ENCODE results near the gene FLACC1. TPM values are rescaled to one million over a fixed set of nuclear protein-coding genes. Genes with fewer than 3 reads are reported as not detected.
"Not testable (repeated sequence)": the region's sequence is repeated elsewhere in the genome, so short reads cannot be mapped to it uniquely, and the experiment has no call there.

FLACC1 gene
- total RNA-seq, 1 donor = 1.3 TPM

DNA sequence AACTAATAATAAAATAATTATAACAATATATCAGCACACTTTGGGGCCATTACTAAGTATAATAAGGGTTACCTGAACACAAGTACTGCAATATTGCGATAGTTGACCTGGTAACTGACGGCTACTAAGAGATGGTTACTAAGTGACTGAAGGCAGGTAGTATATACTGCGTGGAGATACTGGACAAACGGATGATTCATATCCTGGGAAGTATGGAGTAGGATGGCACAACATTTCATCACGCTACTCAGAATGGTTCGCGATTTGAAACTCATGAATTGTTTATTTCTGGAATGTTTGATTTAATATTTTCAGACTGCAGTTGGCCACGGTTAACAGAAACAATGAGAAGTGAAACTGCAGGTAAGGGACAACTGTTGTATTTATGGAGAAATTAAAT lies 39.5 kb upstream of the FLACC1 start:
- H3K4me3 ChIP-seq (ENCODE audit: low read depth, low read length) = no peak overlapping the region
- TF ChIP-seq, protein P1, sequence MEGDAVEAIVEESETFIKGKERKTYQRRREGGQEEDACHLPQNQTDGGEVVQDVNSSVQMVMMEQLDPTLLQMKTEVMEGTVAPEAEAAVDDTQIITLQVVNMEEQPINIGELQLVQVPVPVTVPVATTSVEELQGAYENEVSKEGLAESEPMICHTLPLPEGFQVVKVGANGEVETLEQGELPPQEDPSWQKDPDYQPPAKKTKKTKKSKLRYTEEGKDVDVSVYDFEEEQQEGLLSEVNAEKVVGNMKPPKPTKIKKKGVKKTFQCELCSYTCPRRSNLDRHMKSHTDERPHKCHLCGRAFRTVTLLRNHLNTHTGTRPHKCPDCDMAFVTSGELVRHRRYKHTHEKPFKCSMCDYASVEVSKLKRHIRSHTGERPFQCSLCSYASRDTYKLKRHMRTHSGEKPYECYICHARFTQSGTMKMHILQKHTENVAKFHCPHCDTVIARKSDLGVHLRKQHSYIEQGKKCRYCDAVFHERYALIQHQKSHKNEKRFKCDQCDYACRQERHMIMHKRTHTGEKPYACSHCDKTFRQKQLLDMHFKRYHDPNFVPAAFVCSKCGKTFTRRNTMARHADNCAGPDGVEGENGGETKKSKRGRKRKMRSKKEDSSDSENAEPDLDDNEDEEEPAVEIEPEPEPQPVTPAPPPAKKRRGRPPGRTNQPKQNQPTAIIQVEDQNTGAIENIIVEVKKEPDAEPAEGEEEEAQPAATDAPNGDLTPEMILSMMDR (IDR thresholded peaks at IDR 0.05; ENCODE audit: insufficient read depth, low read depth, low read length) = no peak
- DNase-seq (ENCODE audit: low read depth) = no peak

DNA sequence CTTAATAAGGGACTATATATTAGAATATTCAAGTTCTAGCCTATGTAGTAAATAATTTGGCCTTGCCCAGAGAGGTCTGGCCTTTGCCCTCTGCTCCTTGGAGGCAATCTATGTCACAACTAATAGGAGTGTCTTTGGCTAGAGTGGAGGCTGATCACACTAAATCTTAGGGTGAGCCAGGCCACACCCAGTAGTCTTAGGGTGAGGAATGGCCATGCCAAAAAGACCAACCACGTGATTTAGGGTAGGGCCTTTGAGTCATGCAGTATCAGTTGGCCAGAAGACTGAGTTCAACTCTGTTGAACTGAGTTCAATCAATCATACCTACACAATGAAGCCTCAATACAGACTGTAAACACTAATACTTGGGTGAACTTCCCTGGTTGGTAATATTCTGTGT lies 26.0 kb upstream of the FLACC1 start:
- DNase-seq (ENCODE audit: low read depth) = no peak
- TF ChIP-seq, protein P1 (IDR thresholded peaks at IDR 0.05; ENCODE audit: insufficient read depth, low read depth, low read length) = no peak
- H3K4me3 ChIP-seq (ENCODE audit: low read depth, low read length) = no peak overlapping the region

DNA sequence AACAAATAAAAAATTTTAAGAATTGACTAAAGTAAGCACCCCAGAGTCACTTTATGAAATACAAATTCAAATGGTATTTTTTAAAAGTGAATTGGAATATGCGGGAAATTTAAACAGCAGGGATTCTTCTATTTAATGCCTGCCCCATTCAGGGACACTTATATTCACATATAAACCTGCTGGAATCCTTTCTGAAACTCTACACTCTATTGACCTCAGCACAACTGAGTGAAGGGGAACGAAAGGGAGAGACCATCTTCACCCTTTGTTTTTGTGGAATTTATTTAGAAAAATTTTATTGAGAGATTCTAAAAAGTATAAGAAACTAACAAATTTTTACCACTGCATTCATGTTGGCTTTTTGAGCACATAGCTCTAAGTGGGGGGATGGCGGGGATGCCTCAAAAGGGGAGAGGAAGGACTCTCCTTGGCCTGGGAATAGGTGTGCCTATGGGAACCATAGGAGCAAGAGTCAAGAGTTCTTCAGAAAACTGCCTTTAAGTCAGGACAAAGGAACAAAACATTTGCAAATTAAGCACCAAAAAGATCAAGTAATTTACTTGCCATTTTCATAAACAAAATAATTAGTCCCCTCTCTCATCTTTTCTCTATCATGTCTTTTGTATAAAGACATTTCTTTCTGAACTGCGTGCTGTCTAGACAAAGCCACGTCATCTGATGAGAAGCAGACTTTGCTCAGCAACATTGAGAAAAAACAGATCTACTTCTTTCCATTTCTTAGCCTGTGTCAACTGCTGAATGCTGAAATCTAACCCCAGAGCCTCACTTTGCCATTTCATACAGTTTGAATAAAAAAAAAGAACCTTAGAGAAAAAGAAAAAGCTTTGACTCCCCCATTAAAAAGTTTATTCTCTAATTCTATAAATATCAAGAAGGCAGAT lies 21.6 kb upstream of the FLACC1 start:
- DNase-seq (ENCODE audit: low read depth) = peak; percentile 78
- TF ChIP-seq, protein P1 (IDR thresholded peaks at IDR 0.05; ENCODE audit: insufficient read depth, low read depth, low read length) = no peak
- H3K4me3 ChIP-seq (ENCODE audit: low read depth, low read length) = no peak overlapping the region

DNA sequence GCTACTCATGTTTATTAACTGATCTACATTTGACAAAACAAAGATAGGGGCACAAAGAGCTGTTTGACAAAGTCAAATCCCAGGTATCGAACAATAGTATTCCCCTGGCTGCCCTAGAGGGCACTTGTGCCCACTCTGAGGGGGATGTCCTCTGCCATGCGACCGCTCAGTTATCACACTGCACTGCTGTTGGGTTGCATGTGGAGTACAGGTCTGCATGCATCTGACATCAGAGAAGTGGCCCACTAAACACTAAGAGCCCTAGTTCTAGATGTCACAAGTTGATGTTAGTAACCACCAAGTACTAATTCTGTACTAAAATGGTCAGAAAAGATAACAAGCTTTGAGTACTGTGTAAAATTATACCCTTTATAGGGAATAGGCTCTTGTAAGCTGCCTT lies 20.1 kb upstream of the FLACC1 start:
- TF ChIP-seq, protein P1 (IDR thresholded peaks at IDR 0.05; ENCODE audit: insufficient read depth, low read depth, low read length) = no peak
- DNase-seq (ENCODE audit: low read depth) = no peak
- no peak overlapping the region for H3K4me3 ChIP-seq (ENCODE audit: low read depth, low read length)

DNA sequence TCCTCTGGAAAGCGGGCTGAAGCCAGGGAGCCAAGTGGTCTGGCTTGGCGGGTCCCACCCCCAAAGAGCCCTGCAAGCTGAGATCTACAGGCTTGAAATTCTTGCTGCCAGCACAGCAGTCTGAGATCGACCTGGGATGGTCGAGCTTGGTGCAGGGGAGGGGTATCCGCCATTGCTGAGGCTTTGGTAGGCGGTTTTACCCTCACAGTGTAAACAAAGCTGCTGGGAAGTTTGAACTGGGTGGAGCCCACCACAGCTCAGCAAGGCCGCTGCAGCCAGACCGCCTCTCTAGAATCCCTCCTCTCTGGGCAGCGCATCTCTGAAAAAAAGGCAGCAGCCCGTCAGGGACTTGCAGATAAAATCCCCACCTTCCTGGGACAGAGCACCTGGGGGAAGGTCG lies 12.6 kb upstream of the FLACC1 start:
- DNase-seq (ENCODE audit: low read depth) = no peak
- H3K4me3 ChIP-seq (ENCODE audit: low read depth, low read length) = no peak overlapping the region
- TF ChIP-seq, protein P1 (IDR thresholded peaks at IDR 0.05; ENCODE audit: insufficient read depth, low read depth, low read length) = no peak

DNA sequence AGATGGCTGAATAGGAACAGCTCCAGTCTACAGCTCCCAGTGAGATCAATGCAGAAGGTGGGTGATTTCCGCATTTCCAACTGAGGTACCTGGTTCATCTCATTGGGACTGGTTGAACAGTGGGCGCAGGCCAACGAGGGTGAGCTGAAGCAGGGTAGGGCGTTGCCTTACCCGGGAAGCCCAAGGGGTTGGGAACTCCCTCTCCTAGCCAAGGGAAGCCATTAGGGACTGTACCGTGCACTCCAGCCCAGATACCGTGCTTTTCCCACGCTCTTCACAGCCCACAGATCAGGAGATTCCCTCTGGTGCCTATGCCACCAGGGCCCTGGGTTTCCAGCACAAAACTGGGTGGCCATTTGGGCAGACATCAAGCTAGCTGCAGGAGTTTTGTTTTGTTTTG lies 12.2 kb upstream of the FLACC1 start:
- H3K4me3 ChIP-seq (ENCODE audit: low read depth, low read length); DNase-seq (ENCODE audit: low read depth): not testable (repeated sequence)

DNA sequence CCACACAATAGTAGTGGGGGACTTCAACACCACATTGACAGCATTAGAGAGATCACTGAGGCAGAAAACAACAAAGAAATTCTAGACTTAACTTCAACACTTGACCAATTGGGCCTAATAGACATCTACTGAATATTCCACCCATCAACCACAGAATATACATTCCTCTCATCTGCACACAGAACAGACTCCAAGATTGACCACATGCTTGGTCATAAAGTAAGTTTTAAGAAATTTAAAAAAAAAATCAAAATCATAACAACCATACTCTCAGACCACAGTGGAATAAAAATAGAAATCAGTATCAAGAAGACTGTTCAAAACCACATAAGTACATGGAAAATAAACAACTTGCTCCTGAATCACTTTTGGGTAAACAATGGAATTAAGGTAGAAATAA lies 9.0 kb upstream of the FLACC1 start:
- peak; percentile 10 for DNase-seq (ENCODE audit: low read depth)
- H3K4me3 ChIP-seq (ENCODE audit: low read depth, low read length) = no peak overlapping the region
- TF ChIP-seq, protein P1 (IDR thresholded peaks at IDR 0.05; ENCODE audit: insufficient read depth, low read depth, low read length) = no peak
